ENCODE data around the gene UBR7.
"Not testable (repeated sequence)": the region's sequence is repeated elsewhere in the genome, so short reads cannot be mapped to it uniquely, and the experiment has no call there.

The UBR7 gene

DNA sequence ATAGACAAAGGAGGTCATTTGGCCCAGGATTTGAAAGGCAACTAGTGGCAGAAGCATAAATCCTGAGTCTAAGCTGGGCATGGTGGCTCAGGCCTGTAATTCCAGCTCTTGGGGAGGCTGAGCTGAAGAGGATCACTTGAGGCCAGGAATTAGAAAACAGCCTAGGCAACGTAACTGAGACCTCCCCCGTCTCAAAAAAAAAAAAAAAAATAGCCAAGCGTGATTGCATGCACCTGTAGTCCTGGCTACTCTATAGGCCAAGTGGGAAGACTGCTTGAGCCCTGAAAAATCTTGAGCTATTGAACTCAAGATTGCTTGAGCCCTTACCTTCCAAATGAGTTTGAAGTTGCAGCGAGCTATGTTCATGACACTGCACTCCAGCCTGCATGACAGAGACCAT lies 8.0 kb upstream of the UBR7 start:
- no peak for DNase-seq

DNA sequence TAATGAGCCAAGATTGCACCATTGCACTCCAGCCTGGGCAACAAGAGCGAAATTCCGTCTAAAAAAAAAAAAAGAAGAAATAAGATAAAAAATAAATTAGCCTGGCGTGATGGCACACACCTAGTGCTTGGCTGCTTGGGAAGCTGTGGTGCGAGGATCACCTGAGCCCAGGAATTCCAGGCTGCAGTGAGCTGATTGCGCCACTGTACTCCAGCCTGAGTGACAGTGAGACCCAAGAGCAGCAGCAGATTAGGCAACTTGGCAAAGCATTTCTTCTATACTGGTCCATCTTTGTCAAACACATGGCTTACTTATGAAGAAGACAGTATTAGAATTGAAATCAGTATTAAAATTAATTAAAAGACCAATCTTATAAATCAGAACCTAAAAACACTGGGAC lies 6.5 kb upstream of the UBR7 start:
- no peak for DNase-seq

DNA sequence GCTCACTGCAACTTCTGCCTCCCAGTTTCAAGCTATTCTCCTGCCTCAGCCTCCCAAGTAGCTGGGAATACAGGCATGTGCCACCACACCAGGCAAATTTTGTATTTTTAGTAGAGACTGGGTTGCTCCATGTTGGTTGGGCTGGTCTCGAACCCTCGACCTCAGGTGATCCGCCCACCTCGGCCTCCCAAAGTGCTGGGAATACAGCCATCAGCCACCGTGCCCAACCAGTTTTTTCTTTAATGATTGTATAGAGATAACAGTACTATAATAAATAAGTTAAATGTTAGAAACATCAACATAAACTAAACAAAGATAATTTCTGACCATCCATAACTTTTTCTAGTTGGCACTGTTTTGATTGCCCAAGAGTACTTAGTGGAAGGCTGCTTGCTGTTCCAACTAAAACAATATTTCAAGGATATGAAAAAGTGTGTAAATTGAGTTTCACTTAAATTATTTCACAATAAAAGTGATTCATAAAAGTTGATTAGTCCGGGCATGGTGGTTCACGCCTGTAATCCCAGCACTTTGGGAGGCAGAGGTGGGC lies 5.8 kb upstream of the UBR7 start:
- DNase-seq = no peak

DNA sequence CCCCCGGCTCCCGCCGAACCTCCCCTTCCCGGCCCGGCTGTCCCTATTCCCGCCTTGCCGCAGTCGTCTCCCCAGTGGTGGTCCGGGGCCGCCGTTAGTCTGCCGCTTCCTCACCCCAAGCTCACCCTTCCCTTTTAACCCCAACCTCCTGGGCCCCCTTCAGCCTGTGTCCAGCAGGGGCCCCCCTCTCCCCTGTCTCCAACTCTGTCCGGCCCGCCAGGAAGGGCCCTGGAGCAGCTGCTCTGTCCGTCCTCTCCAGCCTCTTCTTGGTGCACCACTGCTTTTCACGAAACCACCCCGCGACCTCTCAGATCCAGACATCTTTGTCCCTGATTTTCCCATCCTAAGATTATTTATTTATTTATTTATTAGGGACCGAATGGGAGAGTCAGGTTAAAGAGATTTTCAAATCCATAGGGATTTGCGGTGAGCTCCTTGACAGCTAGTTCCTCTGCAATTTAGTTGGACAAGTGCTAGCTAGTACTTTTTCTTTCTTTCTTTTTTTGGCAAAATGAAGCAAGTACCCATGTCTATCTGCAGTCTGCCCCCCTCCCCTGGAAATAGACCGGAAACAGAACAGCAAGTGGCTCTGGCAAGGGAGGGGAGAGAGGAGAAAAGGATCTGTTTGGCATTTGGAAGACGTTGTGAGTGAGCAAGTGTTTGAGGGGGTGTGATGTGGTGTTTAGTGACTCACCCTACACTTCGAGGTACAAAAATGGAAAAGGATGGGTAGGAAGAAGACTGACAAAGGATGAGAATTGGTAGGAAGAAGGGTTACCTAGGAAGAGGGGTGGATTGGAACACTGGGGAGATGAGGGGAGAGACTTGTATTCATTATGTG lies 632 bp downstream of the UBR7 start:
- DNase-seq = peak; percentile 54

DNA sequence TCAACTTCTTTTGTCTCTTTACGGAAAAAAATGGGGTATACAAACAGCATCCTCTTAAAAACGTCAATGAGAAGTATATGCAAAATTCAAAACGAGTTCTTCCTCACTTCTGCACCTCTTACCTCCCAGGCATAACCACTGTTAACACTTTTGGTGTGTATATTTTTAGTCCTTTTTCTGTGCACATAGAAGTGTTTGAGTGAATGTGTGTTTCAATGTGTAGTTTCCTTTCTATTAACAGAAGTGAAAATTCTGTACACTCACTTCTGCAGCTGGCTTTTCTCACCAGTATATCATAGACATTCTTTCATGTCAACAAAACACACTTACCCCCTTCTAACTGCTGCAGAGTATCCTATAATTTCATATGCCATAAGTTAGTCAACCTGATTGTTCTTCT lies 5.4 kb downstream of the UBR7 start:
- DNase-seq = no peak

DNA sequence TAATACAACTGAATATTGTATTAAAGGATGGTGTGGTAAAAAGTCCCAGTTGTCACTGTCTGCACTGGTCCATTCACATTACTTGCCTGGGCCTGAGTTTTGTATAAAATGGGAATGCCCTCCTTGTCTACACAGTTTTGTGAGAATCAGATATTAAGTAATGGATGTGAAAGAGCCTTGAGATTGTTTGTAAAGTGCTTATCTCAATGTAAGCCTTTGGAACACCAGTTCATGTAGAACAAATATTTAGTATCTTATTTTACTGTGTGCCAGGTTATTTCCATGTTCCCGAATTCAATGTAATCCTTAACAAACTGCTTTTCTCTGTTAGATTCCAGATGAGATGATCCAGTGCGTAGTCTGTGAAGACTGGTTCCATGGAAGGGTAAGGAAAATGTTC lies 7.5 kb downstream of the UBR7 start:
- DNase-seq = no peak

DNA sequence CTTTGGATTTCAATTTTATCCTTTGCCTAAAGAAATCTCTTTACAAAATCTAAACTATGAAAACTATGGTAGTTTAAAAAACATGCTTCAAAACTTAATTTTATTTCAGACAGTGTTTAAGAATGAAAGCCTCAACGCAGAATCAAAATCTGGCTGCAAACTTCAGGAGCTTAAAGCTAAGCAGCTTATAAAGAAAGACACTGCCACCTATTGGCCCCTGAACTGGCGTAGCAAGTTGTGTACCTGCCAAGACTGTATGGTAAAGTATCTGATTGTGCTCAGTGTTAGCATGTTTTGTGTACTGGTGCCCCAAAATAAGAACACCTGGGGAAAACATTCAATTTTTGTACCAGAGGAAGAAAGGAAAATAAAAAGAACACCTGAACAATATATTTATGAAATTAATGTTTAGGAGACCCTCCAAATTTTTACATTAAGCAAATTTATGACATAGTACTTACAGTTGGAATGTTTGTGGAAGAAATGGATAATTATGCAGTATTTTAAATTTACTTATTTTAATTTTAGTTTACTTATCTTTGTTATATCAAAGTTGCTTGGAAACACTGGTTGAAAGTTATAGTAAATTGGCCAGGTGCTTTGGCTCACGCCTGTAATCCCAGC lies 12.2 kb downstream of the UBR7 start:
- DNase-seq = no peak

DNA sequence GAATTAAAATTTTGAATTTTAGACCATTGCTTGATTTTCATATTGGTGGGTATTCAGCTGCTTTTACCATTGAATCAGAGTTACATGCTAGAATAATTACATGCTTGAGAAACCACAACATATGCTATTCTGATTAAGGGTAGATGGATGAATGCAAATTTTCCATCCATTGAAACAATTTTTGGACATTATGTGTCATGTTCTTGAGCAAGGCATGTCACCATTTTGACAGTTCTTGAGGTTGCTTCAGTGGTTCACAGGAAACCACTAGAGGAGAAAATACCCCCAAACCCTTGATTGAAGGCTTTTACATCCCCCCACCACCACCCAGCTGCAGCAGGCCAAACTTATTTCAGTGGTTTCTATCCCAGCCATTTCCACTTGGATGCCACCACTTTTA lies 13.5 kb downstream of the UBR7 start:
- peak; percentile 24 for DNase-seq

DNA sequence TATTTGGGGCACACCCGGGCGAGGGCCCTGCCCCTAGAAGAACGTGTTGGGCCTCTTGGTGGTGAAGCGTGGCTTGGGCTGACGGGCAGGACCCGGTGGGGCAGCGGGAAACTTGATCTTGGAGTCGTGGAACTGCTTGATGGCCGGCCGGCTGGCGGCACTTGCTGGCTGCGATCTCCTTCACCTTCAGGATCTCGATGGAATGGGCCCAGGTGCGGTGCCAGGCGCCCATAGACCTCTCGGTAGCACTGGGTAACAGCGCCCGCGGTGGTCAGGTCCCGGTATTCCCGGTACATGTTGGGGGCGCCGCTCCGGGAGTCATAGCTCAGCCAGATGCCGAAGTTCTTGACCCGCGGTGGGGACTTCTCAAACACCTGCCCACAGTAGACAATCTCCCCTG lies 16.5 kb downstream of the UBR7 start:
- DNase-seq = no peak

DNA sequence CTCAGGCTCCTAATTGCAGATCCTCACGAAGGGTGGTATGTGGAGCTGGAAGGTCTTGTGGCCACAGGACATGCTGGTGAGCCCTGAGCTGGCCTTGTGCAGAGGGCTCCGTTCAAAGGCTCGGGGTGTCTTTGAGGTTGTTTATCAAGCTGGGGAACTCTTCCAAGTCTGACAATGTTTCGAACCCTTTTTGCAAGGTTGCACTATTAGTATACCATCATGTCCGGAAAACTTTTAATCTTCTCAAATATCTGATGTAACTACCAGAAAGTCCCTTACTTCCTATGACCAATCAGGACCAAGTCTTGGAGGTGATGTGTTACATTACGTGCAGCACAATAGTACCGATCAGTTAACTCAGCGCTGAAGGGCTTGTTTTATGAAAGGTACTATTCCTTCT lies 21.5 kb downstream of the UBR7 start:
- no peak for DNase-seq

DNA sequence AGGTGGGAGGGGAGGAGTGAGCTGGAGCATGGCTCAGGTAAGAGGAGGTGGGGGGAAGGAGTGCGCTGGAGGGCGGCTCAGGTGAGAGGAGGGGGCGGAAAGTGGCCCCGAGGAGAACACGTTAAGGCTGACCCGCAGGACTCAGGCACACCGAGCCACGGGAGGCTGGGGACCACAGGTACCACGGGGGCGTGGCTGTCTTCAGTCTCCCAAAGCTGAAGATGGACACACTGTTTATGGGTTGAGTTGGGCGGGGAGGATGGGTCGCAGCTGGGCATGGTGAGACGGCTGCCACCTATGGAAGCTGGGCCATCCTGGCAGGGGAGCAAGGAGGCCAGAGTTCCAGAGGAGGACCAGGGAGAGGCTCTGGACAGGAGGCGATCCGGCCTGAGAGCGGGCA lies 23.5 kb downstream of the UBR7 start:
- no peak for DNase-seq

DNA sequence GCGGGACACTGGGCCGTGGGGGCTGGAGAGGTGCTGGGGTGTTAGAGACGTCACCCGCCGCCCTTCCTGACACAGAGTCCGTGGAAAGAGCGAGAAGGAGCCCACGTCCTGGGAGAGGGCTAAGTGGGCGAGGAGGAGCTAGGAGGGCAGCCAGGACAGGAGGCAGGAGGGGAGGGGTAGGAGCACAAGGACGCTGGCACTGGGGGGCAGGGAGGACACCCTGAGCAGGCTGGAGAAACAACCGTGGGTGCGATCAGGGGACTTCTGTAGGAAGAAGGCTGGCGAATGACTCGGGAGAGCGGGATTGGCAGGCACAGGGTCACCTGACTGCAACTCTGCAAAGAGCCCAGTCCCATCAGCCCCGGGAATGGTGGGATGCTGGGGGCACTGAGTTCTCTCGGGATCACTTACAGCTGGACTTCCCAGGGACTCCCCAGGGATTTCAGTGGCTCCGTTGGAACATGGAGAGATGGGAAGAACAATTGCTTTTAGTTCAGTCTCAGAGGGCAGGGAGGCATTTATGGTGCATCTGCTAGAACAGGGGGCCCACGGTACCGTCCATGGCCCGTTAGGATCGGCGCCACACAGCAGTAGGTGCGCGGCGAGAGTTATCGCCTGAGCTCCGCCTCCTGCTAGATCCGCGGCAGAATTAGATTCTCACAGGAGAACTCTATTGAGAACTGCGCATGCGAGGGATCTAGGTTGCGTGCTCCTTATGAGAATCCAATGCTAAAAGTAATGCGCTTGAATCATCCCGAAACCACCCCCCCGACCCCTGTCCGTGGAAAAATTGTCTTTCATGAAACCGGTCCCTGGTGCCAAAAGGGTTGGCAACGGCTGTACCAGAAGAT lies 24.3 kb downstream of the UBR7 start:
- DNase-seq = no peak

DNA sequence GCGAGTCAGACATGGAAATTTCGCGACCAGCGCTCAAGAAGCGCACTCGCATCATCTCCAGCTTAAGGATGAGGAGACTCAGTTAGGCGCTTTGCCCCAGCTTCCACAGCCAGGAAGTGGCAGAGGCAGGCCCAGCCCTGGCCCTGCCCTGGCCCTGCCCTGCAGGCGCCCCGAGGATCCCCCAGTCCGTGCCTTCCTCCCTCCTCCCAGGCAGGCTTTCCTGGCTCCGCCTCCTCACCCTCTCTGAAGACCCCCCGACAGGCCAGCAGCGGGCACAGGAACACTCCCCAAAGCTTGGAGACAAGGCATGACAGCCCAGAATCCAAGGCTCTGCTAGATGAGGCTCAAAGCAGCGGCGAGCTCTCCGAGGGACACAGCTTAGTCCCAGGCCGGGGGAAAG lies 25.1 kb downstream of the UBR7 start:
- DNase-seq = no peak

DNA sequence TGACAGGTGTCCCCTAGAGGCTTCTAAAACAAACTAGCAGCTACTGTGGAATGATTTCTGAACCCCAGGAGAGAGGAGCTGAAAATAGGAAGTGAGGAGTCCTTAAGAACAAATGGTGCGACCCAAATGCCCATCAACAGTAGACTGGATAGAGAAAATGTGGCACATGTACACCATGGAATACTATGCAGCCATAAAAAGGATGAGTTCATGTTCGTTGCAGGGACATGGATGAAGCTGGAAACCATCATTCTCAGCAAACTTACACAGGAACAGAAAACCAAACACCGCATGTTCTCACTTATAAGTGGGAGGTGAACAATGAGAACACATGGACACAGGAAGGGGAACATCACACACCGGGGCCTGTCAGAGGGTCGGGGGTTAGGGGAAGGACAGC lies 26.0 kb downstream of the UBR7 start:
- DNase-seq = not testable (repeated sequence)

DNA sequence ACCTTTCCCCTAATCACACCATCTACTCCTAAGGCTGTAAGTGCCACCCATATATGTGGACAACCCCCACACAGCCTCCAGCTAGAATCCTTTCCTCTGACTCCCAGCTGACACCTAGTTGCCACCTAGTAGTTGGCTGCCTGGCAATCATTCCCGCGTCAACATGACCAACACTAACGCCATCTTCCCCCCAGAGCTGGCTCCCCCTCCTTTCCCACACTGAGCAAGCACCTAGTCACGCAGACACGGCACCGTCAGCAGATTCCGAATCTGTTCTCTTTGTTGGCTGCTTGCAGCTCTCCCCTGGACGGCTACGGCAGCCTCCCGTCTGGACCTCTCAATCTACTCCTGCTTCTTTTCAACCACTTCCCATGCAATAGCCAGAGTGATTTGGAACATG lies 27.7 kb downstream of the UBR7 start:
- no peak for DNase-seq

DNA sequence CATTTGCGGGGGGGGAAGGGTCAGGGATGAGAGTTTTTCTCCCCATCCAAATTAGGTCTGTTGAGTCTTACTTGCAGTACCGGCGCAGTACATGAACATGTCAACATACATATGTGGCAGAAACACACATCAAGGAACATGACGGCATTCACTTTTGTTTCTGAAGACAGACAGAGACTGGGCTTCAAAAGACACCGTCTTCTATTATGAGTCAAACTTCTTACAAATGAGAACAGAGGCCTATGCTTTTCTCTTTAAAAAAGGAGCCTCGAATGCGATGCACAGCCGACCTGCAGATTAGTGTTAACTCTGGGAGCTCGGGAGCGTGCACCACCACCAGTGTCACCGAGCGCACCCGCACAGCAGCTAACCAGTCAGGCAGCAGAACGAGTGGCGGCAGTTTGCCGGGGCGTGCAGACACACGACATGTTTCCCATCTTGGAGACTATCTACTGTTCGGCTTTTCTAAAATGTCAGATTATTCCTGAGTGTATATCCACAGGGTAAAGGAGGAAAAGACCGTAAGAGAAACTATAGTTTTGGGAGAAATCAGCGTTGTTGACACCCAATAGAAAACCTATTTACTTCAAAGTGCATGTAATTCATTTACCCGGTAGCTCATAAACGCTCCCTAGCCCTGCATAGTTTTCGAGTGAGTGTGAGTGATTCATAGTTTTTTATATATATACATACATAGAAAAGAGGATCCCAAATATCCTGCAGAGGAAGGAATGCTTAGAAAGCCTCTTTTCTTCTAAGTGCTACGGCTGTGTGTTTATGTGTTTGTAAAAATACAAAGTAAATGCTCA lies 33.0 kb downstream of the UBR7 start:
- DNase-seq = no peak

DNA sequence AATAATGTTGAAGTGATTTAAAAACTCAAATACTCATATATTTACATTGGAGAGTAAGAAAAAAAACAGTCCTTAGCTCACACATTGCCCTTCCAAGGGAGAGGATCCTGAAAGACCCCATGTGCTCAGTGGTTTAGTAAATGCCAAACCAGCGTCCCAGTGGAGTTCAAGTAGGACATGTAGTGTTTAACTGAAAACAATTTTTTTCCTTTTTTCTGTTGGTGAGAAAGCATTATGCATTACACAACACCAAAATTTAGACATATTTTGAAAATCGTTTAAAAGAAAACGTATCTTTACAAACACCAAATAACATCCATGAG lies 33.6 kb downstream of the UBR7 start:
- DNase-seq = no peak

DNA sequence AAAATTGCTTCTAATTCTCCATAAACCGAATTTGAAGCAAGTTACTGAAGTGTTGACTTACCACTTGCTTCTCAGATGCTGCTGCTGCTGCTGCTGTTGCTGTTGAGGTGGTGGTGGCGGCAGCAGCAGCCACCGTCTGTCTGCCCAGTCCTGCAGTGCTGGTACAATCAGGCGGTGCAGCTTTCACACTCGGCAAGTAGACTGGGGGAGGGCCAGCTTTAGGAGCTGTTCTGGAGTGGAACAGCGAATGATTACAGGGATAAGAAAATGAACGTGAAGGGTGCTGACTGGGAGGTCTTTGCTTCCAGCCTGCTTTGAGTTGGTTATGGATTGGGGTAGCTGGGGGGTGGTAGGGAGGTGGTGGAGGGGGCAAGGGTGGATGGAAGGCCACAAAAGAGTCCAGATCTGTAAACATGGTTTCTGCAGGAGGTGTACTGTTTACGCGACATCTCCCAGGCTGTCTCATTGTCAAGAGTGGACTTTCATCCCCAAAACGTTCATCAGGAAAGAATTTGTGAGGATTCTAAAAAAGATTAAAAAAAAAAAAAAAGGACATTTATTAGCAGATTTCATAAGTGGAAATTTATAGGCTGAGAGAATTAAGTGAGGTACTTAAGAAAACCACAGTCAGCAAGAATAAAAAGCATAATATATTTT lies 38.8 kb downstream of the UBR7 start:
- no peak for DNase-seq

DNA sequence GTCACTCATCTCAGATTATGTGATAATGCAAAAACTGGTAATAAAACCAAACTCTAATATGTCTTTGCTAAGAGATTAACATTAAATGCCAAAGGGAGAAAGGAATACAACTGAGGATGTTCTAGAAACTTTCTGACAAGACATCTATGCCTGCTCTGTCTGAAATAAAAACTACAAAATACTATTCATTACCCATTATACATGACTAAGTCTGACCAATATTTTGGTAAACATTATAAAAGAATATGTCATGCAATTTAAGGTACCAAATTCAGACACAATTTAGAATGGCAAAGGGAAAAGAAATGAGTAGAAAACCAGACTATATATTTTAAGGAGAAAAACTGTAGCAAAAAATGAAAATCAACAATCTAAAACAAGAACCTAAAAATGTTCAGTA lies 39.5 kb downstream of the UBR7 start:
- DNase-seq = no peak

DNA sequence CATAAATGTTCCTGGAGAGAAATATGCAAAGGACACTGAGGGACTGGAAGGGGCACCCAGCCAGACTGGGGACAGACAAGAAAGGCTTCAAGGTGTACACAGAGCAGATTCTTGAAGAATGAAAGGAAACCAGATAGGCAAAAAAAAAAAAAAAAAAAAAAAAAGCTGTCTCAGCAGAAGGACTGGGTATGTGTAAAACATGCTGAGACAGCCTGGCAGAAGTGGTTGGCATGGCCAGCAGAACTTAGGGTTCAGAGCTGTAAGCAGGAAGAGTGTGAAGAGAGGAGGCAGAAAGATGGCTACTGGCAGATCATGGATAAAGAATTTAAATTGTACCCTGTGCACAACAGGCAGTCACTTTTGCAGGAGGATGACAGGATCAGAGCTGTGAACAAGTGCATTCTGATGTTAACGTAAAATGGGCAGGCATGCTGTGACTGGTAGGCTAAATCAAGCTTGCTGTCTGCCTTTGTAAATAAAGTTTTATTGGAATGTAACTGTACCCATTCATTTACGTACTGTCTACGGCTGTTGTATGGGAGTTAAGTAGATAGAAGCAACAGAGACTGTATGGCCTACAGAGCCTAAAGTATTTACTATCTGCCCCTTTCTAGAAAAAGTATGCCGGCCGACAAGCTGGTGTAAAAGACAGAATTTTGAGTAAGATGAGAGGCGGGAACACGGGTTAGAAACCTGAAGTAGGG lies 42.2 kb downstream of the UBR7 start:
- no peak for DNase-seq

DNA sequence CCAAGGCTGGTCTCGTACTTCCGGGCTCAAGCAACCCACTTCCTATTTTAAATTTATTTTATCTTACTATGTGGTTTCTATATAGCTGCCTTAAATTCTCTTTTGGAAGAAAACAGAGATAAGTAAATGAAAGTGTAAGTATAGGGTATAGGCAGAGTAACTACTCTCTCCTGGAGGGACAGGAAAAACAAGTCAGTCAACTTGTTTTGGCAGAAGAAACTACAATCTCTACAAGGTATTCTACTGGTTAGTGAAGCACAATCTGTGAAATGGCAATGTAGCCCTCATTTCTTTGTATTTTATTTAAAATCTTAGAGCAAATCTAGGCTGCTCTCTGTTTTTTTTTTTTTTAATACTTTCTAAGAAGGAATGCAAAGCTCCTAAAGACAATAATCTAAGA lies 55.4 kb downstream of the UBR7 start:
- DNase-seq = no peak

DNA sequence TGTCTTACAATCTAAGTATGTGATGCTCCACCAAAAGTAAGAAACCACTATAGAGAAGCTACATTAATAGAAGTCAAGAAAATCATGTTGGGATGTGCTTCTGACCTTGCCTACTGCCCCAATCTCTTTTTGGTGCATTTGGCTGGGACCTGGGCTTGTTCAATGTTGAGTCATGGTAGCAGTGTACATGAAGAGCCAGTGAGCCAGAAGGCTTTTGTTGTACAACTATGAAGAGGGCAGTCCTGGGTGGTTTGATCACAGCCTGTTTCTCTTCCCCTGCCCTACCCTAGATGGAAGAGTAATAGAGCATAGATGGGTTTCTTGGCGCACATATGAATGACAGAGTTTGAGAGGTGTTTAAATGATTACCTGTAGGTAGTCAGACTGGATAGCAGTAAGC lies 56.4 kb downstream of the UBR7 start:
- no peak for DNase-seq
